ENCODE data around the gene KIAA0319L. TPM values are rescaled to one million over a fixed set of nuclear protein-coding genes. Genes with fewer than 3 reads are reported as not detected.

Gene KIAA0319L
- total RNA-seq, 2 donors from 2014 or later = 62.4 to 62.6 TPM

DNA sequence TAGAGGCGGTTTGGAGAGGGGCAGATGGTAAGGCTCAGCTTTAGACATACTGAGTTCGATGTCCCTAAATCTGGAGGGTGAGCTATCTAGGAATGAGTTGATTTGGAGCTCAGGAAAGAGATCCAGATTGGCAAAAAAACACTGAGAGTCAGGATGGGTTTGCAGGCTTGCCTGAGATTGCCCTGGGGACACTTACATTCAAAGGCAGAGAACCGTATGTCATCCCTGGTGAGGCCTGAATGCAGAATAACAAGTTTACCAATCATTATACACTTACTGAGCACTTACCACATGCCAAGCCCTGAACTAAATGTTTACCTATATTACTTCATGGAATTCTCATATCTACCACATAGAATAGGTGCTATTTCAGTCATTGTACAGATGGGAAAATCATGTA is 43.4 kb upstream of the KIAA0319L start:
- Histone ChIP-seq H3K4me1 (ENCODE audit: control insufficient read depth in 1 of 2, low read depth in 2 of 2) (no peaks in the 10 kb centered on the region), H3K9me3 (no peaks in the 10 kb centered on the region), H3K36me3 (peaks cover 35% of the 10 kb centered on the region), H3K4me3 (no peak overlapping the region), H3K27ac (no peak overlapping the region), H3K27me3 (replicated peaks; ENCODE audit: insufficient read depth) (no peaks in the 10 kb centered on the region)
- ATAC-seq (ENCODE audit: insufficient number of reproducible peaks, low FRiP score, low read depth) (no peak), DNase-seq (ENCODE audit: low spot score) (no peak)
- TF ChIP-seq CTCF (IDR thresholded peaks at IDR 0.05) = no peak

DNA sequence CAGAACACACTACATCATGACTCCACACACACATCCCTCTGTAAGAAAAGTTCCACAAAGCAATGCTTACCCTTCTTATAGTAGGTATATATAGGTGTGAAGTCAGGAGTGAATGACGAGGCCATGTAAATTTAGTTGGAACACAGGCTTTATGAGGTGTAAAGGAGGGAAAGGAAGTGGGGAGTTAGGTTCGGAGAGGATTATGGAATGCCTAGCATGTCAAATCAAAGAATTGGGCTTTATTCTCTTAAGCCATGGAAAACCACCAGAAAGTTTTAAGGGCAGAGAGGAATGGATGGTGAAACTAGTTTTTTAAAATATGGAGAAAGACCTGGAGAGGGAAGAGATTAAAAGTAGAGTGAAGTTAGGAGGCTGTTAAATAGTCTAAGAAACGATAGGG is 42.2 kb upstream of the KIAA0319L start:
- TF ChIP-seq CTCF (IDR thresholded peaks at IDR 0.05) = no peak
- DNase-seq (ENCODE audit: low spot score) (no peak), ATAC-seq (ENCODE audit: insufficient number of reproducible peaks, low FRiP score, low read depth) (no peak)
- no peaks in the 10 kb centered on the region for H3K4me1 ChIP-seq (ENCODE audit: control insufficient read depth in 1 of 2, low read depth in 2 of 2)
- H3K9me3 ChIP-seq = no peaks in the 10 kb centered on the region
- no peak overlapping the region for H3K4me3 ChIP-seq
- no peaks in the 10 kb centered on the region for H3K27me3 ChIP-seq (replicated peaks; ENCODE audit: insufficient read depth)
- no peak overlapping the region for H3K27ac ChIP-seq
- H3K36me3 ChIP-seq = peaks cover 23% of the 10 kb centered on the region

GRCh38 chr1:35598895-35599294 is 41.7 kb upstream of the KIAA0319L start:
- Histone ChIP-seq H3K4me3 (no peak overlapping the region), H3K27ac (no peak overlapping the region), H3K27me3 (replicated peaks; ENCODE audit: insufficient read depth) (no peaks in the 10 kb centered on the region), H3K4me1 (ENCODE audit: control insufficient read depth in 1 of 2, low read depth in 2 of 2) (no peaks in the 10 kb centered on the region), H3K36me3 (peaks cover 18% of the 10 kb centered on the region), H3K9me3 (no peaks in the 10 kb centered on the region)
- ATAC-seq (ENCODE audit: insufficient number of reproducible peaks, low FRiP score, low read depth) = no peak
- TF ChIP-seq CTCF (IDR thresholded peaks at IDR 0.05) = no peak
- DNase-seq (ENCODE audit: low spot score) = no peak

DNA sequence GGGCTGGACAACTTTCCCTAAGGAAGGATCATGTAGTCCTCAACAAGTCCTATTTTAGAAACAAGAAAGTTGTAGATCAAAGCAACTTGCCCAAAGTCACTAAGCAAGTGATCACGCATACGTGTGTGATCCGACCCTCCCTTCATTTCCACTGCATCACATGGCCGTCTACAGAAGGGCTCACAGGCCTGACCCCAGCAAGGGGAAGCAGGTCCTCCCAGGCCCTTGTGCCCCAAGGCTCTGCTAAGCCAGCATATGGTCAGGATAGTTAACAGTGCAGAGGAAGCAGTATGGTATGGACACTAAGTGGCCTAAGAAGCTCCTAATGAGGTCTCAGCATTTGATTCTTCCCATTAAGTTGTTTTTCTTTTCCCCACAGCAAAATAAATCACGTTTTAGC is 40.7 kb upstream of the KIAA0319L start:
- TF ChIP-seq CTCF (IDR thresholded peaks at IDR 0.05) = no peak
- H3K36me3 ChIP-seq = peaks cover 10% of the 10 kb centered on the region
- no peaks in the 10 kb centered on the region for H3K9me3 ChIP-seq

GRCh38 chr1:35595684-35596083 is 38.5 kb upstream of the KIAA0319L start:
- DNase-seq (ENCODE audit: low spot score) = no peak
- H3K4me1 ChIP-seq (ENCODE audit: control insufficient read depth in 1 of 2, low read depth in 2 of 2) = no peaks in the 10 kb centered on the region

More for the DNA sequence above, 40.7 kb upstream of the KIAA0319L start:
- no peak for ATAC-seq (ENCODE audit: insufficient number of reproducible peaks, low FRiP score, low read depth)
- no peaks in the 10 kb centered on the region for H3K27me3 ChIP-seq (replicated peaks; ENCODE audit: insufficient read depth)
- DNase-seq (ENCODE audit: low spot score) = no peak
- H3K27ac ChIP-seq = no peak overlapping the region
- no peaks in the 10 kb centered on the region for H3K4me1 ChIP-seq (ENCODE audit: control insufficient read depth in 1 of 2, low read depth in 2 of 2)
- H3K4me3 ChIP-seq = no peak overlapping the region

More at GRCh38 chr1:35595684-35596083, 38.5 kb upstream of the KIAA0319L start:
- no peak for TF ChIP-seq CTCF (IDR thresholded peaks at IDR 0.05)
- no peak overlapping the region for H3K27ac ChIP-seq
- H3K4me3 ChIP-seq = no peak overlapping the region
- H3K9me3 ChIP-seq = no peaks in the 10 kb centered on the region
- no peaks in the 10 kb centered on the region for H3K27me3 ChIP-seq (replicated peaks; ENCODE audit: insufficient read depth)
- no peaks in the 10 kb centered on the region for H3K36me3 ChIP-seq
- no peak for ATAC-seq (ENCODE audit: insufficient number of reproducible peaks, low FRiP score, low read depth)

Measured in thoracic aorta (tissue), 2 donors.